Loucy (cell line): Measurements from ENCODE around the gene RNF113B.

Experiments used
- EZH2phosphoT487 ChIP-seq: fragments of 200-600 bp; IDR thresholded peaks from 2 replicates; pipeline ENCODE4 v1.6.1; 2018; ENCODE audit warnings: antibody characterized with exemption, mild to moderate bottlenecking, moderate library complexity, borderline replicate concordance
- TF ChIP-seq, protein P1 (sequence below): fragments of 200-600 bp; sonication (generic); conservative IDR thresholded peaks from 2 replicates; pipeline ENCODE4 v1.5.1; 2014; ENCODE audit warnings: mild to moderate bottlenecking, antibody characterized with exemption, low read length

DNA sequence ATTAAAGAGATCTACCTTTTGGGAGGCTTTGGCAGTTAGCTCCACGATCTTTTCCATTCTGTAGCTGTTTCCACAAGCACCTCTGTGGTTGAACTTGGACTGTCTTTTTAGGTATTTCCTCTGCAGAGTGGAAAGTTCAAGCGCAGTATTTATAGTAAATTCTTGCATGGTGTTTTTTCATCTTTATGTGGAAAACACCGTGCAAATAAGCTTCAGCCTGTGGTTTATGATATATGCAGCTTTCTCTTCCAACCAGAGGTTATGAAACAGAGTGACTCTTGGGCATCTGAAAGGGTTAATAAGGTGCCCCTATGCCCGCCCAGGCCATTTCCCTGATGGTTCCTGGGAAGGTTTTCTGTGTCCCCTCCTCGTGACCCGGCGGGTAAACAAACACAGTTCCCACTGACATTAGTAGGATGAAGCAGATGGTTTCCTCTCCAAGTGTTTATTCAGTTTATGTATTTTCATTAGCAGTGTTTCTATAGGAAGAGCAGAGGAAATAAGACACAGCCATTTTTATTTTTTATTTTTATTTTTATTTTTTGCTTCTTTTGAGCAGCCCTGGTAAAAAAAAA is 39.7 kb upstream of the RNF113B start:
- TF ChIP-seq, protein P1, sequence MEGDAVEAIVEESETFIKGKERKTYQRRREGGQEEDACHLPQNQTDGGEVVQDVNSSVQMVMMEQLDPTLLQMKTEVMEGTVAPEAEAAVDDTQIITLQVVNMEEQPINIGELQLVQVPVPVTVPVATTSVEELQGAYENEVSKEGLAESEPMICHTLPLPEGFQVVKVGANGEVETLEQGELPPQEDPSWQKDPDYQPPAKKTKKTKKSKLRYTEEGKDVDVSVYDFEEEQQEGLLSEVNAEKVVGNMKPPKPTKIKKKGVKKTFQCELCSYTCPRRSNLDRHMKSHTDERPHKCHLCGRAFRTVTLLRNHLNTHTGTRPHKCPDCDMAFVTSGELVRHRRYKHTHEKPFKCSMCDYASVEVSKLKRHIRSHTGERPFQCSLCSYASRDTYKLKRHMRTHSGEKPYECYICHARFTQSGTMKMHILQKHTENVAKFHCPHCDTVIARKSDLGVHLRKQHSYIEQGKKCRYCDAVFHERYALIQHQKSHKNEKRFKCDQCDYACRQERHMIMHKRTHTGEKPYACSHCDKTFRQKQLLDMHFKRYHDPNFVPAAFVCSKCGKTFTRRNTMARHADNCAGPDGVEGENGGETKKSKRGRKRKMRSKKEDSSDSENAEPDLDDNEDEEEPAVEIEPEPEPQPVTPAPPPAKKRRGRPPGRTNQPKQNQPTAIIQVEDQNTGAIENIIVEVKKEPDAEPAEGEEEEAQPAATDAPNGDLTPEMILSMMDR = no peak
- TF ChIP-seq EZH2phosphoT487 = no peak
